ENCODE data around the gene SYNDIG1.
"Not testable (repeated sequence)": the region's sequence is repeated elsewhere in the genome, so short reads cannot be mapped to it uniquely, and the experiment has no call there.

SYNDIG1 gene

GRCh38 chr20:24493661-24494459, 24.4 kb downstream of the SYNDIG1 start:
- no peak for DNase-seq

DNA sequence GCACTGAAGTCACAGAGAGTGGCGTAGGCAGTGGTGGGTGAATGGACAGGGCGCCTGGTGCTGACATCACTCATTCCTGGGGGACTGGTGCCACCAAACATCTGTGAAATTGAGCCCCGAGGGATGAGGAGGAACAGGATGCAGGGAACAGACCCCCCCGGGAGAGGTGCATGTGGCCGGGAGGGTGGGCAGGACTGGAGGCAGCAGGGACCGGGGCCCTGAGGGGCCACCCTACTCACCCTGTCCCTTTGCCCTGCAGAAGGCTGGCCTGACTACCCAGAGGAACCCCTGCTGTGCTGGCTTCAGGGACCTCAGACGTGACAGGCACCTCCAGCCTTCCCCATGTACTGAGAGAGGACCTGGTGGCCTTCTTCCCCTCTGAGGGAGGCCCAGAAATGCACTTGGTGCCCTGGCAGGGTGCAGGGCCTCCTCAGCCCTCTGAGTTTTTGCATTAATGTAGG, 25.1 kb downstream of the SYNDIG1 start:
- DNase-seq, result no peak

- no peak for DNase-seq
Measured at GRCh38 chr20:24495266-24495665, 25.8 kb downstream of the SYNDIG1 start.

DNA sequence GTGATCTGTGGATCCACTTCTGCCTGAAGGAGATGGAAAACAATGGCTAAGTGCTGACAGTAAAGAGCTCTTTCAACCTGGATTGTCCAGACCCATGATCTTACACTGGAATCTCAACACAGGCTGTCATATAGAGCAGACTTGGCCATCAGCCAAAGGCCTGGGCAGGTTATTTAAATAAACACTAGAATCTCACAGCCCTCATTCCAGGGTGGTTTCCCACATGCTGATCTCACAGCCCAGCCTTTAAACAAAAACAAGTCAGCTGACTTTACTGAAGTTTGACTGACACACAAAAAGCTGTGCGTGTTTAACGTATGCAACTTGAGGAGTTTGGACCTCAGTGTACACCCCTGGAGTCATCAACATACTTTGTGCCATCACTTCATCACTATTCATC, 28.4 kb downstream of the SYNDIG1 start:
- no peak for DNase-seq

DNA sequence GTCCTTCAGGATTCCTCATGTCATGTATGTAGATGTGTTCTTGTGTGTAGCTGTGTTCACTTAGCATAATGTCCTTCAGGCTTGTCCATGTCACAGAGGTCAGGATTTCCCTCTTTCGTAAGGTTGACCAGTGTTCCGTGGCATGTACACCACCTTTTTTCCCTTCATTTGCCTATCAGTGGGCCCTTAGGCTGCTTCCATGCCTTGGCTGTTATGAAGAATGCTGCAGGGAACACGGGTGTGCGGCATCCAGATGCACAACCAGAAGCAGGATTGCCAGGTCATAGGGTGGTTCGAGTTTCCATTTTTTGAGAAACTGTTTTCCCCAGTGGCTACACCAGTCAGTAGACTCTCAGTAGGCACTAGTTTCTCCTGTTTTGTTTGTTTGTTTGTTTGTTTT, 29.2 kb downstream of the SYNDIG1 start:
- no peak for DNase-seq

DNA sequence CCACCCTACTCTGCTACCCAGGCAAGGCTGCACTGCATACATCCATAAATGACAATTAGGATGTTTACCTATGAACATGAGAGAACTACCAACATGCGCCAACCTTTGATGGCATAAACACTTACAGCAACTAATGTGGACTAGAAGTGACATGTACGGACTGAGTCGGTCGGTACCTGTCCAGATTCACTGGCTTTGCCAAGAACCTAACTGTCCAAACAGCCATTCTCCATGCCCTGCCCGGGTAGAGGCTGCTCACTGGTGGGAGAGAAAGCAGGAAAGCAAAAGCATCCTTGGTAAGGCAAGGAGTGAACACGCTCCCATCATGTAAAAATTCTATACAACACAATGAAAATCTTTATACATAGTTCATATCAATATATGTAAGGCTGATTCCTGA, 30.0 kb downstream of the SYNDIG1 start:
- no peak for DNase-seq

DNA sequence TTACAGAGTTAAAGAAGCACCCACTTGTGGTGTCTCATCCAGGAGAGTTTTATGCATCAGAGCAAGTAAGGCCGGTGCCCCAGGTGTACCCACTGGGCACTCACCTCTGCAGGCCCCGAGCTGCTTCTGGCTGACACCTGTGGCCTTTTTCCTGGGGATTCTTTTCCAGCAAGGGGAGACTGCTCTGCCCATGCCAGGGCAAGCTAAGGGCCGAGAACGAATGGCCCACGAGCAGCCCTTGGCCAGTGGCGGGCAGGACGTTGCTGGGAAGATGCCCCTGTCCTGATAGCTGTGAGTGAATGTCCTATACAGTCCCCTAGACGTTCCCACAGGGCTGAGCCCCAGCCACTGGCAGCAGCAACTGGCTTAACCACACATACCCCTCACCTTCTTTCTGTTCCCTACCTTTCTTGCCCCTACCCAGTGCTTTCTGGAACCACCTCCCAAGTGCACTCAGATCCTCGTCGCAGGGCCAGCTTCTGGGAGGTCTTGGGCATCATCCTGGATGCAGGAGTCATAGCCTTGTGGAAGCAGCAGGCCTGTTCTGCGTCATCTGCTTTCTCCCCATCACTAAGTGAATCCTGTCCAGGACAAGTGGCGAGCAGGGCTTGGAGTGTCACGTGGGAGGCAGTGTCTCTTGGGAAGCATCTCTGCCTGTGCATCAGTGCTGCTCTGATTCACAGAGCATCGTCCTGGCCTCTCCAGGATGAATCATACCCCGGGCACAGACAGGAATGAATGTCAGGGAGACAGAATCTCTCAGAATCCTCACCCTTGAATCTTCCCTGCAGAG, 32.5 kb downstream of the SYNDIG1 start:
- DNase-seq, result no peak

GRCh38 chr20:24502661-24503060, 33.2 kb downstream of the SYNDIG1 start:
- no peak for DNase-seq

DNA sequence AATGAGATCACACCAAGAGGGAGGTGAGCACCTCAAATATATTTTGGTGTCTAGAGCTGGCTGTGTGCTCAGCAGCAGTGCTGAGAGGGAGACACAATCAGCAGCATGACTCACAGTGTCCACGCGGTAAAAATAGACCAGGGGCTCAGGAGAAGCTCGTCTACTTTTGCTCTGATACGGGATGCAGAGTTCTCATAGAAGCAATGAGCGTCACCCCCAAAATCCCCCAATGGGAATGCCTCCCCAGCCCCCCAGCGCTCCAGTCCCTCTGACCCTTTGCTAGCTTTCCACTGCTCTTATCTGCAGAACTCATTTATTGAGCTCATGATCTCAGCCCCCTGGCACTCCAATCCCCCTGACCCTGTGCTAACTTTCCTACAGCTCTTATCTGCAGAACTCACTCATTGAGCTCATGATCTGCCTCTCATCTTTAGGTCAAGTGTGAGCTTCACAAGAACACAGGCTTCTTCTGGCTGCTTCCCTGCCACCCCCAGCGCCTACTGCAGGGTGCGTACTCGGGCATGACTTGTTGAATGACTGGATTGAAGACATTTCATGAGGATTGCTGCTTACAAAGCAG, 34.0 kb downstream of the SYNDIG1 start:
- no peak for DNase-seq

GRCh38 chr20:24504331-24505285, 35.2 kb downstream of the SYNDIG1 start:
- DNase-seq, result no peak

GRCh38 chr20:24506146-24506545, 36.7 kb downstream of the SYNDIG1 start:
- DNase-seq, result no peak

DNA sequence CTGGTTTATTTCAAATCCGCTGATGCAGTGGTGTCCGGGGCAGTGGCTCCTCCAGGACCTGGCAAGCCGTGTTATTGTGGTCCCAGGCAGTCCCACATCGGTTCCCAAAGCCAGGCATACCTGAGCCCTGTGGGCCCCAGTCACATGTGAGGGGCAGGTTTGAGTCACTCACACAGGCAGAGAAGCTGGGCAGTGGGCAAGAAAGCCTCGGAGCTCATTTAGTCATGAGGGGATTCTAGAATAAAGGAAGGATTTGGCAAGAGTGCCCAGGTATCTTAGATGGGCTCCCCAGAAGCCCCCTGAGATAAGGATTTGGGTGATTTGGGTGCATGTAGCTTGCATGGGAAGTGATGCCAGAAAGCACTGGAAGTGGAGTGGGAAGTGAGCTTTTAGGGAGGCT, 37.3 kb downstream of the SYNDIG1 start:
- no peak for DNase-seq

DNA sequence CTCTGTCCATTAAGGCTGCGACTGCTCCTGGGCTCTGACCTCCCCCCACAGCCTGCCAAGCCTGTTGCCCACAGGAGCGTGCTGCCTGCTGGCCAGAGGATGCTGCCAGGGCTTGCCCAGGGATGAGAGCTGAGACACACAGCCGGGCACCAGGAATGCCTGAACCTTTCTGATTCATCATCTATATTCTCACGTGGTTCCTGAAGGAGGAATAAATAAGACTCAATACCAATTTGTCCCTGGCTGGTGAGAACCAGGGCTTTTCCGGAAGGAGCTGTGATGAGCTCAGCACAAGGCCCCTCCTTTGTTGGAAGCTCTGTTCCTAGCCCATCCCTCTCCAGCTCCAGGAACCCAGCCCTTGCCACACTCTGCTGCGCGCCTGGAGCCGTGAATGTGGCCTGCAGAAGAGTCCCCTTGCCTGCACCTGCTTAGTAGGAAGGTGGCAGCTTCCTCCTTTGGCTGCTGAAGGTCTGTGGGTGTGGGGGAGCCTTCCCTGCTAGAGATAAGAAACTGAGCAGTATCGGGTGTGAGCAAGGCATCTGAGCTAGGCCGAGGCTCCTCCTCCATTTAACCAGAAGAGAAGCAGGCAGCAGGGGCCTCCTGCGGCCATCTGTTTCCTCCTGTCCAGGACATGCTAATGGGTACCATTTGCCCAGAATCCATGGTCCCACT, 37.9 kb downstream of the SYNDIG1 start:
- DNase-seq, result no peak

DNA sequence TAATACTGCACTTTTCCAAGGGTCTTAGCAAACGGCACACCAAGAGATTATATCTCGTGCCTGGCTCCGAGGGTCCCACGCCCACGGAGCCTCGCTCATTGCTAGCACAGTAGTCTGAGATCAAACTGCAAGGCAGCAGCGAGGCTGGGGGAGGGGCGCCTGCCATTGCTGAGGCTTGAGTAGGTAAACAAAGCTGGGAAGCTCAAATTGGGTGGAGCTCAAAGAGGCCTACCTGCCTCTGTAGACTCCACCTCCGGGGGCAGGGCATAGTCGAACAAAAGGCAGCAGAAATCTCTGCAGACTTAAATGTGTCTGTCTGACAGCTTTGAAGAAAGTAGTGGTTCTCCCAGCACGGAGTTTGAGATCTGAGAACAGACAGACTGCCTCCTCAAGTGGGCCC, 43.0 kb downstream of the SYNDIG1 start:
- not testable (repeated sequence) for DNase-seq

GRCh38 chr20:24518515-24518914, 49.1 kb downstream of the SYNDIG1 start:
- no peak for DNase-seq

DNA sequence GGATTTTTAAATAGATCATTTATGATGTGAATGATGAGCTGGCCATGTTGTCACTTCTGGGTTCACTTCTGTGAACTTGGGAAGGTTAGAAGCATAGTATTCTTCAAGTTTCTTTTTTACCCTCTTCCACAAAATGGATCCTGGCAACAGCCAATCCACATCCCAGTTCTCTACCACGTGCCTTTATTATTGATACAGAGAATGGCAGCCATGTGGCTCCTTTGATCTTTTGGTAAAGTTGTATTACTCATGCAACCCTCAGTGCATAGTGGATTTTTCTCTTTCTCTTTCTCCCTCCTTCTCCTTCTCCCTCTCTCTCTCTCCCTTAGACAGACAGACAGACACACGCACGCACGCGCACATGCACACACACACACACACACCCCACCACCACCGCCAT, 50.0 kb downstream of the SYNDIG1 start:
- DNase-seq, result no peak

- DNase-seq, result no peak
Measured at GRCh38 chr20:24521032-24521431, 51.6 kb downstream of the SYNDIG1 start.

DNA sequence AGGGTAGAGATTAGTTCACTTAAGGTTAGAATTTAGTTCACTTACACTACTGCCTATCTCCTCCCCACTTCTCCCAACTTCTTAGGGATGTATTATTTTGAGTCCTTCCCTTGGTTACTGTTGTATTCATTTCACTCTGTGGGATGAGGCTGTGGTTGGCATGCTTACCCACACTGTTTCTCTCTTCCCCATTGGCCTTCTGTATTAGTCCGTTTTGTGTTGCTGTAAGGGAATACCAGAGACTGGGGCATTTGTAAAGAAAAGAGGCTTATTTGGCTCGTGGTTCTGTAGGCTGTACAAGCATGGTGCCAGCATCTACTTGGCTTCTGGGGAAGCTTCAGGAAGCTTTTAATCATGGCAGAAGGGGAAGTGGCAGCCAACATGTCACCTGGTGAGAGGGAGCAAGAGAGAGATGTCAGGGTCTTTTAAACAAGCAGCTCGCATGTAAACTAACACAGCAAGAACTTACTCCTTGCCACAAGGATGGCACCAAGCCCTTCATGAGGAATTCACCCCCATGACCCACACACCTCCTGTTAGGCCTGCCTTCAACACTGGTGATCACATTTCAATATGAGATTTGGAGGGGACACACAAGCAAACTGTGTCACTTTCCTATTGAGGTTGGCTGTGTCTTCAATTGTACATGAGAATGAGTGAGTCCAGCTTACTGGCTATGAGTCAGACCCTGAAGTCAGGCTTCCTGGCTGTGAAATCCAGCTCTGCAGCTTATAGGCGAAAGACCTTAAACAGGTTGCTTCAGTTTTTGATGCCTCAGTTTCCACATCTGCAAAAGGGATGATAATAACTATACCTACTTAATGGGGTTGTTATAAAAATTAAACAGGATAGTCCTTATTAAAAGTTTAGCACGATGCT, 53.3 kb downstream of the SYNDIG1 start:
- no peak for DNase-seq

- DNase-seq, result no peak
Measured at GRCh38 chr20:24523661-24524060, 54.2 kb downstream of the SYNDIG1 start.

- DNase-seq, result no peak
Measured at GRCh38 chr20:24528583-24529368, 59.3 kb downstream of the SYNDIG1 start.

All from bone marrow (tissue), 2 donors.